KMS-11 (cell line): ENCODE data around the gene CCDC149.

Source experiments
- H2AFZ ChIP-seq: fragments of 200-600 bp; sonication (generic); 2 replicates; pipeline ENCODE4 v1.6.1; 2016; ENCODE audit warnings: antibody characterized with exemption, mixed run types, low read depth
- H3K27ac ChIP-seq: fragments of 200-600 bp; sonication (generic); 2 replicates; pipeline ENCODE4 v1.6.1; 2016; ENCODE audit warnings: mild to moderate bottlenecking, mixed run types
- H3K27me3 ChIP-seq: fragments of 200-600 bp; sonication (generic); 2 replicates; pipeline ENCODE4 v1.6.1; 2017; ENCODE audit warnings: mild to moderate bottlenecking, low read depth, mixed run types, moderate library complexity; ENCODE audit not compliant: insufficient read depth
- H3K36me3 ChIP-seq: fragments of 200-600 bp; sonication (generic); 2 replicates; pipeline ENCODE4 v1.6.1; 2017; ENCODE audit warnings: mild to moderate bottlenecking, mixed run types; ENCODE audit not compliant: insufficient read depth
- H3K4me1 ChIP-seq: fragments of 200-600 bp; sonication (generic); 2 replicates; pipeline ENCODE4 v1.6.1; 2016; ENCODE audit warnings: mild to moderate bottlenecking, low read depth, mixed run types; ENCODE audit not compliant: poor library complexity, severe bottlenecking
- H3K4me2 ChIP-seq: fragments of 200-600 bp; sonication (generic); 2 replicates; pipeline ENCODE4 v1.7.0; 2016; ENCODE audit warnings: mild to moderate bottlenecking, mixed run types
- H3K4me3 ChIP-seq: fragments of 200-600 bp; sonication (generic); IDR thresholded peaks from 2 replicates; pipeline ENCODE4 v1.6.1; 2017; ENCODE audit warnings: low read depth, low read length, mixed read lengths; ENCODE audit not compliant: insufficient read depth
- H3K79me2 ChIP-seq: fragments of 200-600 bp; sonication (generic); 2 replicates; pipeline ENCODE4 v1.6.1; 2016; ENCODE audit warnings: low read depth, mixed run types; ENCODE audit not compliant: insufficient read depth
- H3K9ac ChIP-seq: fragments of 200-600 bp; sonication (generic); 2 replicates; pipeline ENCODE4 v1.6.1; 2016; ENCODE audit warnings: mild to moderate bottlenecking, mixed run types
- H4K20me1 ChIP-seq: fragments of 200-600 bp; sonication (generic); 2 replicates; pipeline ENCODE4 v1.6.1; 2016; ENCODE audit warnings: mild to moderate bottlenecking, mixed run types; ENCODE audit not compliant: insufficient read depth
- CTCF ChIP-seq: fragments of 200-600 bp; sonication (generic); conservative IDR thresholded peaks from 2 replicates; pipeline ENCODE4 v1.6.1; 2017; ENCODE audit warnings: low read depth, mild to moderate bottlenecking, antibody characterized with exemption, low read length, moderate library complexity, mixed read lengths

Gene CCDC149

DNA sequence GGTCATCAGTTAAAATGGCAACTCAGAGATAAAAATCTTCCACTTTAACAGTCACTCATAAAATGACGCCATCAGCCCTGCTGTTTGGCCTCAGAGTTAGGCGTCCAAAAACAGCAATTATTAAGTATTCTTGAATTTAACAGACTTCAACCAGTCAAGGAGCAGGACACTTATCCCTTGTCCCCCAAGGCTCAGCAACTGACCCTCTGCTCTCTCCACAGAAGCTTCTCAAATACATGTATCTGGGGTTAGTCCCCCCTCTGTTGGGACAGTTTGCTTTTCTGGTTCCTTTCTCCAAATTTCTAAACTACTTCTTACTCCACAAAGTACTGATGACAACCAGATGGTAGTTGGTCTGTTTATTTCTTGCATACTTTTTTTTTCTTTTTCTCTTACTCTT, 63.1 kb downstream of the CCDC149 start:
- no peak for TF ChIP-seq CTCF
- Histone ChIP-seq H2AFZ (no peak overlapping the region), H3K9ac (no peak overlapping the region), H4K20me1 (no peaks in the 10 kb centered on the region), H3K27me3 (no peaks in the 10 kb centered on the region), H3K4me1 (no peaks in the 10 kb centered on the region), H3K27ac (no peak overlapping the region), H3K4me3 (no peak overlapping the region), H3K4me2 (no peak overlapping the region), H3K79me2 (no peaks in the 10 kb centered on the region), H3K36me3 (no peaks in the 10 kb centered on the region)

GRCh38 chr4:24849351-24849750, 63.5 kb downstream of the CCDC149 start:
- TF ChIP-seq CTCF: no peak
- Histone ChIP-seq H3K4me3 (no peak overlapping the region), H2AFZ (no peak overlapping the region)

DNA sequence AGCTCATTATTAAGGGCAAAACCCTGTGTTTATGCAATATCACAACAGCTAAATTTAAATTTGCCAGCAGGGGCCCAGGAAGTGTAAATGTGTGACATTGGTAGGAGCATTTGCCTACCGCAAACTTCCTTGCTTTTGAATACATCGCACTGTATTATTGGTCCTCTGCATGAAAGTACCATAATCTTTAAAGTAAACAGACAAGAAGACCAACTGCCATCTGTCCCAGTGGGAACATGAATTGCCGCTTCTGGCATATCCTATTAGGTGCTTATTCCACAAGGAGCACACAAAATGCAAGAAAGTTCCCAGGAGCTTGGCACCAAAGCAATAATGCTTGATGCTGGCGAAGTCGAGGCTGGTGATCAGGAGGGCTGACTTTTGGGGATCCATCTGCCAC, 66.1 kb downstream of the CCDC149 start:
- no peaks in the 10 kb centered on the region for H3K36me3 ChIP-seq
- H3K4me3 ChIP-seq: no peak overlapping the region
- H3K27ac ChIP-seq: no peak overlapping the region
- TF ChIP-seq CTCF: no peak
- H3K27me3 ChIP-seq: no peaks in the 10 kb centered on the region
- no peak overlapping the region for H3K4me2 ChIP-seq
- H4K20me1 ChIP-seq: no peaks in the 10 kb centered on the region
- no peak overlapping the region for H3K9ac ChIP-seq
- H3K79me2 ChIP-seq: no peaks in the 10 kb centered on the region
- H3K4me1 ChIP-seq: no peaks in the 10 kb centered on the region
- no peak overlapping the region for H2AFZ ChIP-seq

More at GRCh38 chr4:24849351-24849750, 63.5 kb downstream of the CCDC149 start:
- no peaks in the 10 kb centered on the region for H3K36me3 ChIP-seq
- no peak overlapping the region for H3K9ac ChIP-seq
- H4K20me1 ChIP-seq: no peaks in the 10 kb centered on the region
- no peak overlapping the region for H3K4me2 ChIP-seq
- H3K27ac ChIP-seq: no peak overlapping the region
- no peaks in the 10 kb centered on the region for H3K27me3 ChIP-seq
- H3K79me2 ChIP-seq: no peaks in the 10 kb centered on the region
- no peaks in the 10 kb centered on the region for H3K4me1 ChIP-seq

- no peaks in the 10 kb centered on the region for H3K4me1 ChIP-seq
- H3K4me2 ChIP-seq: no peak overlapping the region
- H3K9ac ChIP-seq: no peak overlapping the region
- no peaks in the 10 kb centered on the region for H3K79me2 ChIP-seq
- H3K36me3 ChIP-seq: no peaks in the 10 kb centered on the region
- no peak overlapping the region for H3K4me3 ChIP-seq
- no peak overlapping the region for H3K27ac ChIP-seq
- no peak for TF ChIP-seq CTCF
- no peaks in the 10 kb centered on the region for H4K20me1 ChIP-seq
- no peaks in the 10 kb centered on the region for H3K27me3 ChIP-seq
- H2AFZ ChIP-seq: no peak overlapping the region
Observed at GRCh38 chr4:24845902-24846301, 66.9 kb downstream of the CCDC149 start.
